ENCODE data around the gene OR51A7.
"Not testable (repeated sequence)": the region's sequence is repeated elsewhere in the genome, so short reads cannot be mapped to it uniquely, and the experiment has no call there.

OR51A7 gene, protein sequence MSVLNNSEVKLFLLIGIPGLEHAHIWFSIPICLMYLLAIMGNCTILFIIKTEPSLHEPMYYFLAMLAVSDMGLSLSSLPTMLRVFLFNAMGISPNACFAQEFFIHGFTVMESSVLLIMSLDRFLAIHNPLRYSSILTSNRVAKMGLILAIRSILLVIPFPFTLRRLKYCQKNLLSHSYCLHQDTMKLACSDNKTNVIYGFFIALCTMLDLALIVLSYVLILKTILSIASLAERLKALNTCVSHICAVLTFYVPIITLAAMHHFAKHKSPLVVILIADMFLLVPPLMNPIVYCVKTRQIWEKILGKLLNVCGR

DNA sequence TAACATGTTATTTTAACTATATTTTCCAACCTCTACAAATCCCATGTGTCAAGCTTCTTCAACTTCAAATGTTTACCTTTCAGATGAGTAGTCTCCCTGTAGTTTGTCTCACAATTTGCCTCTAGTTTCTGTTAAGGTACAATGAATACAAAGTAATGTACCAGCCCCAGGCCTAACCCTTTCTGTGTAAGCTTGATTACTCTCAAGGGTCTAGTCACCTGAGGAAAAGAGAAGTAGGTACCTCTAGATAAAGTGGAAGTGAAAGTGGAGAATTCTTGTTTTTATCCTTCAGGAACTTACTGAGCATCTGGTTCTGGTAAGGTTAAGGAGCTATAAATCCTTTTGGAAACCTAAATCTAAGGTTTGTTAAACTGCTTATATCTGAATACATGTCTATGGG is at the start of gene OR51A7:
Gene OR51A7, plus strand, starts transcription at position 300 of the 400 bp plus-strand sequence. CDS start 3,587 bp downstream, outside the sequence.
- Histone ChIP-seq H3K9me3 (ENCODE audit: insufficient read depth, low read depth, low read length) (no peaks in the 10 kb centered on the region), H3K4me1 (ENCODE audit: insufficient read depth, low read length) (no peaks in the 10 kb centered on the region), H3K27ac (ENCODE audit: low read length) (no peak within 1 kb of the TSS), H3K9ac (ENCODE audit: low read depth, low read length) (no peak within 1 kb of the TSS), H3K36me3 (ENCODE audit: insufficient read depth, low read depth, low read length) (no peaks in the 10 kb centered on the region), H3K27me3 (ENCODE audit: insufficient read depth, low read length) (no peaks in the 10 kb centered on the region), H3K4me3 (ENCODE audit: low read length) (no peak within 1 kb of the TSS)

DNA sequence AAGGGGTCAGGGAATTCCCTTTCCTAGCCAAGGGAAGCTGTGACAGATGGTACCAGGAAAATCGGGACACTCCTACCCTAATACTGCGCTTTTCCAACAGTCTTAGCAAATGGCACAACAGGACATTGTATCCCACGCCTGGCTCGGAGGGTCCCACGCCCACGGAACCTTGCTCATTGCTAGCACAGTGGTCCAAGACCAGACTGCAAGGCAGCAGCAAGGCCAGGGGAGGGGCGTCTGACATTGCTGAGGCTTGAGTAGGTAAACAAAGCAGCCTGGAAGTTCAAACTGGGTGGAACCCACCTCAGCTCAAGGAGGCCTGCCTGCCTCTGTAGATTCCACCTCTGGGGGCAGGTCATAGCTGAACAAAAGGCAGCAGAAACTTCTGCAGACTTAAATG is 49.3 kb upstream of the OR51A7 start:
- not testable (repeated sequence) for H3K27me3 ChIP-seq (ENCODE audit: insufficient read depth, low read length); H3K9ac ChIP-seq (ENCODE audit: low read depth, low read length); H3K9me3 ChIP-seq (ENCODE audit: insufficient read depth, low read depth, low read length); H3K36me3 ChIP-seq (ENCODE audit: insufficient read depth, low read depth, low read length); H3K4me1 ChIP-seq (ENCODE audit: insufficient read depth, low read length); H3K27ac ChIP-seq (ENCODE audit: low read length); H3K4me3 ChIP-seq (ENCODE audit: low read length)

DNA sequence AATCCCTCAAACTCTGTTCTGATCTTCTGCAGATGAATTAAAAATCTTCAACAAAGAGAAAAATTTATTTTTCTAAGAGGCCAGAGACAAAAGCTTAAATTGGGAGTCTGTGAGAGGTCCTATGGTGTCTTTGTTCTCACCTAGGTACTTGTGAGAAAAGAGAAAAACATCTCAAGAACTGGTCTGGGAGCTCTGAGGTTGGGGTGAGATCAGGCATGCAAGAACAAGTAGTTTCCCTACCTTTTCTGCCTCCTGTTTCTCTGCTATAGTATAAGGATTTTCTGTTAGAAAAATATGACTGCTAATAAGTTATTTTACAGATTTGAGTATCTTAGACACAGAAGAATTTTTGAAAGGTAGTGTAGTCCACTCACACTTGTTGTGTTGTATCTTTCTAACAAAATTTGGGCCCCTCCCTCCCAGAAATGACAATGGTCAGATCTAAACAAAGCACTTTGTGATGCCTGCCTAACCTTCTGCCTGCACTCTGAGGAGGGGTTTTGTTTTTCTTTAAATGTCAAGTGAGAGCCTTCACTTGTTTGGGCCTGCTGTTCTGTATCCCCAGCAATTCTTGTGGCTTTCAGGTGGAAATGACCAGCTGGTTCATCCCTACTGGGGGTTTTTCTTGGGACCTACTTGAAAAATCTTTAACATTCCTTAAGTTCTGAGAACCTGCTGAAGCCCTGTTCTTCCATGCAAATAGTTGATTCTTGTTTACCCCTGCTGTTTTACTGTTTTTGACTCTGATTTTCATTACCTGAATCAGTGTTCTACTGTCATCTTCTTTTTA is 40.9 kb upstream of the OR51A7 start:
- Histone ChIP-seq H3K4me1 (ENCODE audit: insufficient read depth, low read length) (peaks cover 21% of the 10 kb centered on the region), H3K9me3 (ENCODE audit: insufficient read depth, low read depth, low read length) (peaks cover 5% of the 10 kb centered on the region; the same call in 1 of the 2 replicates), H3K27ac (ENCODE audit: low read length) (no peak overlapping the region), H3K4me3 (ENCODE audit: low read length) (no peak overlapping the region), H3K36me3 (ENCODE audit: insufficient read depth, low read depth, low read length) (no peaks in the 10 kb centered on the region), H3K9ac (ENCODE audit: low read depth, low read length) (0 out of 2 replicates have a peak overlapping the region, but pooled peaks have one; percentile 10), H3K27me3 (ENCODE audit: insufficient read depth, low read length) (no peaks in the 10 kb centered on the region)

DNA sequence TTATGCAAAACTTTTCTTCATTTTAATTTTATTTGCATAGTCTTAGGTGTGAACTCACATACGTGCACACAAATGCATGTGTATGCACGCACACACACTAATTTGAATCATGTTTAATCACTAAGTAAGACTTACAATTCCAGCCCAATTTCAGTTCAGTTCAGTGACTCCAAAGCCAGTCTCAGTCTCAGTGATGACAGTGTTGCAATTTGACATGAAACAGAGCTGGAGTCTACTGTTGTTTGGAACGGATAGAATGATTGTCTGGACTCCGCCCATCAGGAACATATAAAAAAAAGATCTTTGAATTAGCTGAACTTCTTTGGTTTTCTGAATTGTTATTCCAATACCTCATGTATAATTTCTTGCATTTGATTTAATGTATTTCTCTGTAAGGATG is 39.7 kb upstream of the OR51A7 start:
- H3K27ac ChIP-seq (ENCODE audit: low read length) = no peak overlapping the region

DNA sequence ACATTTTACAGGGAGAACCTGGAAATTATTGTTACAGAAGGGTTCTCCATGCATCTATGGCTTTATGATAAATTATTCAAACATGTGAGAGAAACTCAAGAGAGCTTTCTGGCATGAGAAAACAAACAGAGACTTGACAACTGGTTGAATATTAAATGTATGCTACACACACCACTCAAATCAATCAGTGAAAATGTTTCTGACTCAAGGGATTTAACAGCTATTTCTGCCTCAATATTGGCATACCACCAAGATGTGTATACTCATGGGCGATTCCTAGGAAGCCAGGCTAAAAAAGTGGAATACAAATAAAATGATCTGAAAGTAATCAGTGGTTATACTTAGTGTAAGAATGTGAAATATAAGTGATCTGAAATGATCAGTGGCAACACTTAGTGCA is 37.7 kb upstream of the OR51A7 start:
- H3K9me3 ChIP-seq (ENCODE audit: insufficient read depth, low read depth, low read length) = peaks cover 5% of the 10 kb centered on the region; the same call in 1 of the 2 replicates
- H3K4me3 ChIP-seq (ENCODE audit: low read length) = no peak overlapping the region
- H3K9ac ChIP-seq (ENCODE audit: low read depth, low read length) = no peak overlapping the region
- H3K27ac ChIP-seq (ENCODE audit: low read length) = no peak overlapping the region
- no peaks in the 10 kb centered on the region for H3K36me3 ChIP-seq (ENCODE audit: insufficient read depth, low read depth, low read length)
- H3K27me3 ChIP-seq (ENCODE audit: insufficient read depth, low read length) = no peaks in the 10 kb centered on the region
- peaks cover 21% of the 10 kb centered on the region for H3K4me1 ChIP-seq (ENCODE audit: insufficient read depth, low read length)

More for the DNA sequence above, 39.7 kb upstream of the OR51A7 start:
- H3K36me3 ChIP-seq (ENCODE audit: insufficient read depth, low read depth, low read length) = no peaks in the 10 kb centered on the region
- no peak overlapping the region for H3K9ac ChIP-seq (ENCODE audit: low read depth, low read length)
- no peaks in the 10 kb centered on the region for H3K27me3 ChIP-seq (ENCODE audit: insufficient read depth, low read length)
- H3K4me1 ChIP-seq (ENCODE audit: insufficient read depth, low read length) = peaks cover 21% of the 10 kb centered on the region
- peaks cover 5% of the 10 kb centered on the region; the same call in 1 of the 2 replicates for H3K9me3 ChIP-seq (ENCODE audit: insufficient read depth, low read depth, low read length)
- H3K4me3 ChIP-seq (ENCODE audit: low read length) = no peak overlapping the region

DNA sequence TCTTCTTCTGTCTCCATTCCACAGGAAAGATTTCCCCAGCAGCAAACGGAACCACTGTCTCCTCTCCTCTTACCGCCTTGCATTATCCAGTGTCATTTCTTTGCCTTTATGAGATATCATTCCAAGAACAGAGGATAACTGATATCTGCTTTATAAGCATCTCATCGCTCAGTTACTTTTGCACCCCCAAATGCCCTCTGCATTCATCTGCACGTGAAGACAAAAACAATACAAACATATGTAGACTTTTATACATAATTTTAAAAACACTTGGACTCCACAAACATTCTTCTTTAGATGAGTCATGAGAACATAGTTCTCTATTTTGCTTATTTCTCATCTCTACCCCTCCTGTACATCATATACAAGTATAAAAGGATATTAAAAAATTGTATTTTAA is 22.4 kb upstream of the OR51A7 start:
- Histone ChIP-seq H3K36me3 (ENCODE audit: insufficient read depth, low read depth, low read length) (no peaks in the 10 kb centered on the region), H3K27ac (ENCODE audit: low read length) (no peak overlapping the region), H3K9ac (ENCODE audit: low read depth, low read length) (no peak overlapping the region), H3K27me3 (ENCODE audit: insufficient read depth, low read length) (no peaks in the 10 kb centered on the region), H3K9me3 (ENCODE audit: insufficient read depth, low read depth, low read length) (no peaks in the 10 kb centered on the region), H3K4me3 (ENCODE audit: low read length) (no peak overlapping the region), H3K4me1 (ENCODE audit: insufficient read depth, low read length) (no peaks in the 10 kb centered on the region)

DNA sequence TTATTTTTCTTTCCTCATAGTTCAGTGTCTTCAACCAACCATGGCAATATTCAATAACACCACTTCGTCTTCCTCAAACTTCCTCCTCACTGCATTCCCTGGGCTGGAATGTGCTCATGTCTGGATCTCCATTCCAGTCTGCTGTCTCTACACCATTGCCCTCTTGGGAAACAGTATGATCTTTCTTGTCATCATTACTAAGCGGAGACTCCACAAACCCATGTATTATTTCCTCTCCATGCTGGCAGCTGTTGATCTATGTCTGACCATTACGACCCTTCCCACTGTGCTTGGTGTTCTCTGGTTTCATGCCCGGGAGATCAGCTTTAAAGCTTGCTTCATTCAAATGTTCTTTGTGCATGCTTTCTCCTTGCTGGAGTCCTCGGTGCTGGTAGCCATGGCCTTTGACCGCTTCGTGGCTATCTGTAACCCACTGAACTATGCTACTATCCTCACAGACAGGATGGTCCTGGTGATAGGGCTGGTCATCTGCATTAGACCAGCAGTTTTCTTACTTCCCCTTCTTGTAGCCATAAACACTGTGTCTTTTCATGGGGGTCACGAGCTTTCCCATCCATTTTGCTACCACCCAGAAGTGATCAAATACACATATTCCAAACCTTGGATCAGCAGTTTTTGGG is 21.6 kb upstream of the OR51A7 start, which contains the start of gene OR51T1:
Gene OR51T1, plus strand, starts transcription at position 41 of the 641 bp plus-strand sequence. Its CDS starts 0 bp downstream, at position 41.
- Histone ChIP-seq H3K27ac (ENCODE audit: low read length) (no peak within 1 kb of the TSS), H3K9ac (ENCODE audit: low read depth, low read length) (no peak within 1 kb of the TSS), H3K4me3 (ENCODE audit: low read length) (no peak within 1 kb of the TSS), H3K4me1 (ENCODE audit: insufficient read depth, low read length) (no peaks in the 10 kb centered on the region), H3K27me3 (ENCODE audit: insufficient read depth, low read length) (no peaks in the 10 kb centered on the region), H3K9me3 (ENCODE audit: insufficient read depth, low read depth, low read length) (no peaks in the 10 kb centered on the region), H3K36me3 (ENCODE audit: insufficient read depth, low read depth, low read length) (no peaks in the 10 kb centered on the region)

DNA sequence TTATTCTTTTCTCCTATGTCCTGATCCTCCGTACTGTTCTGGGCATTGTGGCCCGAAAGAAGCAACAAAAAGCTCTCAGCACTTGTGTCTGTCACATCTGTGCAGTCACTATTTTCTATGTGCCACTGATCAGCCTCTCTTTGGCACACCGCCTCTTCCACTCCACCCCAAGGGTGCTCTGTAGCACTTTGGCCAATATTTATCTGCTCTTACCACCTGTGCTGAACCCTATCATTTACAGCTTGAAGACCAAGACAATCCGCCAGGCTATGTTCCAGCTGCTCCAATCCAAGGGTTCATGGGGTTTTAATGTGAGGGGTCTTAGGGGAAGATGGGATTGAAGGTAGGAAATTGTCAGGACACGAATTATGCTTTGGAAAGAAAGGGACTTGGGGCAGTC is 21.0 kb upstream of the OR51A7 start:
- no peak overlapping the region for H3K4me3 ChIP-seq (ENCODE audit: low read length)
- H3K27me3 ChIP-seq (ENCODE audit: insufficient read depth, low read length) = no peaks in the 10 kb centered on the region
- H3K9ac ChIP-seq (ENCODE audit: low read depth, low read length) = no peak overlapping the region
- no peak overlapping the region for H3K27ac ChIP-seq (ENCODE audit: low read length)
- no peaks in the 10 kb centered on the region for H3K4me1 ChIP-seq (ENCODE audit: insufficient read depth, low read length)
- no peaks in the 10 kb centered on the region for H3K36me3 ChIP-seq (ENCODE audit: insufficient read depth, low read depth, low read length)
- H3K9me3 ChIP-seq (ENCODE audit: insufficient read depth, low read depth, low read length) = no peaks in the 10 kb centered on the region

DNA sequence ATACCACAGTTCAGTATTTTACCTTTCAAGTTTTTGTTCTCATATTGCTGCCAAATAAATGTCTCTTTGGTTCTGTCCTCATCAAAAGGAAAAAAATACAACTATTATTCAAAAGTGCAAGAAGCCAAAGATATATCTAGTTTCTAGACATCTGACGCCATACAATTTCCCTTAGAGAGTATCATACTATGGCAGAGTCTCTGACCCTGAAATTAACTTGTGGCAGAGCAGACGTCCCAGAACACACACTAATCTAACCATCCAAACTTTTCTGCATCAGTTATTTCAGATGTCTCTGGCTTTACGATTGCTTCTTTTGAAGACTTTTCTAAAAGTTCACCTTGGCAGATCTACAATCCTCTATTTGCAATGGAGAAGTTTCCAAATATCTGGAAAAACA is 19.2 kb upstream of the OR51A7 start:
- H3K9ac ChIP-seq (ENCODE audit: low read depth, low read length) = no peak overlapping the region
- no peaks in the 10 kb centered on the region for H3K9me3 ChIP-seq (ENCODE audit: insufficient read depth, low read depth, low read length)
- no peaks in the 10 kb centered on the region for H3K36me3 ChIP-seq (ENCODE audit: insufficient read depth, low read depth, low read length)
- no peak overlapping the region for H3K4me3 ChIP-seq (ENCODE audit: low read length)
- no peak overlapping the region for H3K27ac ChIP-seq (ENCODE audit: low read length)
- H3K4me1 ChIP-seq (ENCODE audit: insufficient read depth, low read length) = no peaks in the 10 kb centered on the region
- H3K27me3 ChIP-seq (ENCODE audit: insufficient read depth, low read length) = no peaks in the 10 kb centered on the region

DNA sequence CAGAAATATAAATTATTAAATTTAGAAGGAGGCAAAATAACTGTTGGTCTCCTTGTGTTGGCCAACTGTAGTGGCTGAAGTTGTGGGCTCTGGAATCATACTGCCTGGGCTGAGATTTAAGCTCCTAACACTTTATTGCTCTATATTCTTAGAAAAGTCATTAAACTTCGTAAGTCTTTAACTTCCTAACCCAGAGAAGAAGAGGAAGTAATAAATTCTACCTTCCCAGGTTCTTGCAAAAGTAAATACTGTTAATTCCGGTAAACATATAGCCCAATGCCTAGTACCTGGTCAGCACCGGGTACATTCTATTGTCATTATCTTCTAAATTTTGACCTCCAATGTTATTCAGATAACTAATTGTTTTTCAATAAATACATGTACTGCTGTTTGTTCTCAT is 17.4 kb upstream of the OR51A7 start:
- no peak overlapping the region for H3K27ac ChIP-seq (ENCODE audit: low read length)
- H3K27me3 ChIP-seq (ENCODE audit: insufficient read depth, low read length) = no peaks in the 10 kb centered on the region
- H3K36me3 ChIP-seq (ENCODE audit: insufficient read depth, low read depth, low read length) = no peaks in the 10 kb centered on the region
- no peak overlapping the region for H3K9ac ChIP-seq (ENCODE audit: low read depth, low read length)
- no peaks in the 10 kb centered on the region for H3K4me1 ChIP-seq (ENCODE audit: insufficient read depth, low read length)
- H3K9me3 ChIP-seq (ENCODE audit: insufficient read depth, low read depth, low read length) = no peaks in the 10 kb centered on the region
- H3K4me3 ChIP-seq (ENCODE audit: low read length) = no peak overlapping the region

DNA sequence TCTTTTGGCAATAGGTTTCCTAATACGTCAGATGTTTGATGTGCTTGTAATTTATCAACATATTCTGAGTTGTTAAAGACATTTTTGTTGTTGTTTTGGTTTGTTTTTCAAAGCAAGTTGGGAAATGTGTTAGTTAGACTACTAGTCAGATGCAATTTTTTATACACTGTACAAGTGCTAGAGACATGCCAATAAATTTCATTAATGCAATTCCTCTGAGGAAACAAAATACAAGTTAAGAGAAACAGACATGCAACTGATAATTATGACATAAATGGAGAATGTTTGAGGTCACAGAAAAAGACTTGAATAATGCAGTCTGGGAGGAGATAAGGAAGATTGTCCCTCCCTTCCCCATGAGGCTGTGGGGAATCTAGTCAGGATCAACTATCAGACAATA is 16.0 kb upstream of the OR51A7 start:
- no peak overlapping the region for H3K27ac ChIP-seq (ENCODE audit: low read length)
- no peaks in the 10 kb centered on the region for H3K9me3 ChIP-seq (ENCODE audit: insufficient read depth, low read depth, low read length)
- H3K4me3 ChIP-seq (ENCODE audit: low read length) = no peak overlapping the region
- no peaks in the 10 kb centered on the region for H3K36me3 ChIP-seq (ENCODE audit: insufficient read depth, low read depth, low read length)
- H3K9ac ChIP-seq (ENCODE audit: low read depth, low read length) = no peak overlapping the region
- H3K27me3 ChIP-seq (ENCODE audit: insufficient read depth, low read length) = no peaks in the 10 kb centered on the region
- no peaks in the 10 kb centered on the region for H3K4me1 ChIP-seq (ENCODE audit: insufficient read depth, low read length)
